Naive thymus-derived CD4-positive, alpha-beta T cell (primary cell): ENCODE results near the gene MAP3K9. TPM values are rescaled to one million over a fixed set of nuclear protein-coding genes. Genes with fewer than 3 reads are reported as not detected.

Source experiments
- ATAC-seq: fragments of 150-1000 bp; cut with Tn5 transposase; 2 replicates; pipeline ENCODE4 v1.10.0; 2021; ENCODE audit warnings: mild to moderate bottlenecking, moderate library complexity
- CTCF ChIA-PET: fragments of 350-600 bp; sonication (Branson Sonifier 250); formaldehyde crosslinking; loops from one replicate; lab custom pipeline; 2021; ENCODE audit warnings: antibody characterized with exemption; lab: Charles Lee
- POLR2A ChIA-PET: fragments of 350-600 bp; sonication (Branson Sonifier 250); formaldehyde crosslinking; loops from one replicate; lab custom pipeline; 2021; ENCODE audit warnings: antibody characterized with exemption, inconsistent platforms; lab: Charles Lee
- DNase-seq, 9 donors: peaks; one replicate each; pipeline versions ENCODE4 v3.0.0 to v3.0.0-alpha.2; 2020 to 2022; ENCODE audit warnings: mixed read lengths in 1 of 9
- H3K27ac ChIP-seq: one replicate; pipeline ENCODE4 v1.7.0; 2013; ENCODE audit warnings: mild to moderate bottlenecking, low read depth, low read length, moderate library complexity
- H3K27me3 ChIP-seq, 2 donors: one replicate each; pipeline ENCODE4 v1.7.0; 2013; ENCODE audit warnings: low read length in 2 of 2, mild to moderate bottlenecking in 2 of 2, moderate library complexity in 2 of 2; ENCODE audit not compliant: control insufficient read depth in 2 of 2, insufficient read depth in 2 of 2
- H3K36me3 ChIP-seq, 3 experiments: 1 replicate in 2 of 3; 2 replicates in 1 of 3; pipeline ENCODE4 v1.7.0; 2013; ENCODE audit warnings: low read length in 3 of 3, mild to moderate bottlenecking in 3 of 3, moderate library complexity in 1 of 3; ENCODE audit not compliant: insufficient read depth in 3 of 3, control insufficient read depth in 2 of 3
- H3K4me1 ChIP-seq, 2 donors: one replicate each; pipeline ENCODE4 v1.7.0; 2013; ENCODE audit warnings: low read length in 2 of 2, mild to moderate bottlenecking in 2 of 2, moderate library complexity in 1 of 2; ENCODE audit not compliant: control insufficient read depth in 2 of 2, insufficient read depth in 2 of 2
- H3K4me3 ChIP-seq: 2 replicates; pipeline ENCODE4 v1.7.0; 2013; ENCODE audit warnings: mild to moderate bottlenecking, low read length
- H3K9me3 ChIP-seq, 3 experiments: 1 replicate in 2 of 3; 2 replicates in 1 of 3; pipeline ENCODE4 v1.7.0; 2013; ENCODE audit warnings: low read length in 3 of 3; ENCODE audit not compliant: control insufficient read depth in 2 of 3
- H3K27ac Mint-ChIP-seq, 9 donors: one replicate each; pipeline ENCODE4 v1.8.0; 2020 to 2022; ENCODE audit warnings: mixed read lengths in 9 of 9, mild to moderate bottlenecking in 8 of 9, moderate library complexity in 5 of 9, inconsistent platforms in 2 of 9
- H3K27me3 Mint-ChIP-seq, 5 donors: one replicate each; pipeline ENCODE4 v1.8.0; 2021 to 2022; ENCODE audit warnings: mixed read lengths in 5 of 5, mild to moderate bottlenecking in 1 of 5
- H3K36me3 Mint-ChIP-seq, 5 donors: one replicate each; pipeline ENCODE4 v1.8.0; 2020 to 2022; ENCODE audit warnings: mixed read lengths in 5 of 5, mild to moderate bottlenecking in 3 of 5, inconsistent platforms in 1 of 5
- H3K4me1 Mint-ChIP-seq, 7 donors: one replicate each; pipeline ENCODE4 v1.8.0; 2020 to 2022; ENCODE audit warnings: mixed read lengths in 7 of 7, mild to moderate bottlenecking in 3 of 7, inconsistent platforms in 1 of 7
- H3K4me3 Mint-ChIP-seq, 10 donors: one replicate each; pipeline ENCODE4 v1.8.0; 2020 to 2022; ENCODE audit warnings: mild to moderate bottlenecking in 10 of 10, mixed read lengths in 10 of 10, moderate library complexity in 6 of 10, inconsistent platforms in 2 of 10
- H3K9me3 Mint-ChIP-seq, 11 donors: one replicate each; pipeline ENCODE4 v1.8.0; 2020 to 2022; ENCODE audit warnings: mixed read lengths in 11 of 11, mild to moderate bottlenecking in 4 of 11, inconsistent platforms in 1 of 11, moderate library complexity in 1 of 11
- intact Hi-C, 2 donors: fragments of 100-400 bp; cut with micrococcal nuclease; formaldehyde crosslinking; loops; one replicate each; pipeline ENCODE4 v1.15.1; 2023
- polyA plus RNA-seq, 2 donors: library from polyadenylated mRNA; unstranded; fragments of 300-500 nt; fragmentation: Illumina TruSeq; gene quantifications; one replicate each; pipeline ENCODE4 v1.2.3, GENCODE V29; 2021
- total RNA-seq, 6 experiments: library from RNA in 5 of 6; stranded (reverse) in 5 of 6; gene quantifications; 1 replicate in 5 of 6; 2 replicates in 1 of 6; pipeline ENCODE4 v1.2.3 and lab custom pipeline; 2021 to 2026

The MAP3K9 gene
- total and polyA plus RNA-seq, 7 experiments from 2014 or later, result 0.73 to 7.8 (median 5.3) TPM

GRCh38 chr14:70847406-70848090 is 38.2 kb upstream of the MAP3K9 start:
- Mint-ChIP-seq H3K4me1 (peaks cover 0 to 6% (median 0%) of the 10 kb centered on the region in 7 donors), H3K9me3 (no peaks in the 10 kb centered on the region), H3K36me3 (no peaks in the 10 kb centered on the region), H3K27me3 (peaks cover 0 to 15% (median 0%) of the 10 kb centered on the region in 5 donors), H3K27ac (no peak overlapping the region), H3K4me3 (no peak overlapping the region)
- Histone ChIP-seq H3K36me3 (no peaks in the 10 kb centered on the region), H3K27me3 (no peaks in the 10 kb centered on the region), H3K9me3 (no peaks in the 10 kb centered on the region), H3K27ac (no peak overlapping the region), H3K4me3 (no peak overlapping the region), H3K4me1 (no peaks in the 10 kb centered on the region)
- ChIA-PET CTCF (no interaction called here), POLR2A (no interaction called here)
- DNase-seq, result no peak
- intact Hi-C loops, result no loop called here
- no peak for ATAC-seq

DNA sequence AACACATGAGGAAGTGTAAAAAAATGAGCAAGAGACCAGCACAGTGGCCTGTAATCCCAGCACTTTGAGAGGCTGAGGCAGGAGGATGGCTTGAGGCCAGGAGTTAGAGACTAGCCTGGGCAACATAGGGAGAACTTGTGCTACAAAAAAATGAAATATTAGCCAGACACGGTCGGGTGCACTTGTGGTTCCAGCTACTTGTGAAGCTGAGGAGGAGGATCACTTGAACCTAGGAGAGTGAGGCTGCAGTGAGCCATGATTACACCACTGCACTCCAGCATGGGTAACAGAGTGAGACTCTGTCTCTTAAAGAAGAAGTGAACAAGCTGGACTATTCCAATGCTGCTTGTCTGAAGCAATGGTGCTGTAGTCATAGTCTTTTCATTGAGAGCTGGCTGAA is 36.3 kb upstream of the MAP3K9 start:
- peaks cover 0 to 6% (median 0%) of the 10 kb centered on the region in 7 donors for H3K4me1 Mint-ChIP-seq
- no peak for DNase-seq
- no peak overlapping the region for H3K27ac ChIP-seq
- no peak overlapping the region for H3K4me3 Mint-ChIP-seq
- no peaks in the 10 kb centered on the region for H3K4me1 ChIP-seq
- ChIA-PET POLR2A (interaction anchor here (0.9 to 1.3 kb wide), 2 partner anchors 16 to 134 kb away, joined by 3 to 4 read pairs; no protein-coding TSS in a partner anchor), CTCF (no interaction called here)
- H3K27me3 Mint-ChIP-seq, result peaks cover 0 to 19% (median 0%) of the 10 kb centered on the region in 5 donors
- intact Hi-C loops, result no loop called here
- H3K36me3 ChIP-seq, result no peaks in the 10 kb centered on the region
- no peak overlapping the region for H3K4me3 ChIP-seq
- H3K9me3 ChIP-seq, result no peaks in the 10 kb centered on the region
- no peak overlapping the region for H3K27ac Mint-ChIP-seq
- H3K27me3 ChIP-seq, result no peaks in the 10 kb centered on the region
- H3K36me3 Mint-ChIP-seq, result no peaks in the 10 kb centered on the region
- H3K9me3 Mint-ChIP-seq, result no peaks in the 10 kb centered on the region
- ATAC-seq, result no peak

DNA sequence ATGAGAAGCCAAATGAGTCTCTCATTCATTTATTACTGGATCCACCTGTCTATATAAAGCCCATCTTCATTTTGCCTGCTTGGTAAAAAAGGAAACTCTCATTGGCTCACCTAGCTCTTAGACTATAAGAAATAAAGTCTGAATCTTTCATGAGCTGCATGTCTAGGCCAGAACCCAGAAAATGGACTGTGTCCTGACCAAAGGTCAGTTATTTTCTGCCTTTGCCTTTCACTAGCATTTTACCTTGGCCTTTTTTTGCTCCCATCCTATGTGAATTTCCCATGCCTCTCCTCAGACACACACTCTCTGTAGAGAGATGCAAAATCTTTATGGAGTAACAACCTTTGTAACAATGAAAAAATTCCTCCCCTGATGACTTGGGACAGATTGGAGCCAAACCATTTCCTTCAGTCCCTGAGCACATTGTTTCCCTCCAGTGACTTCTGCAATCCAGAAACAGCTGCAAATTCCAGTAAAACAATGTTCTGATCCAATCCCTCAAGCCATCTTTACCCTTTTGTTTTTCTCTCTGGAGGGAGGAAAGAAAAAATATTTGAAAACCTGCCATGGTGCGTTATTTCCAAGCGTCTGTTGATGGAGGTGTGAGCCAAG is 33.6 kb upstream of the MAP3K9 start:
- H3K4me3 ChIP-seq, result no peak overlapping the region
- Mint-ChIP-seq H3K4me1 (no peaks in the 10 kb centered on the region), H3K27me3 (peaks cover 0 to 17% (median 0%) of the 10 kb centered on the region in 5 donors), H3K4me3 (no peak overlapping the region), H3K9me3 (peaks cover 0 to 4% (median 0%) of the 10 kb centered on the region in 11 donors), H3K36me3 (no peaks in the 10 kb centered on the region), H3K27ac (no peak overlapping the region)
- H3K4me1 ChIP-seq, result no peaks in the 10 kb centered on the region
- DNase-seq, result no peak
- no peak for ATAC-seq
- no peaks in the 10 kb centered on the region for H3K36me3 ChIP-seq
- H3K27me3 ChIP-seq, result no peaks in the 10 kb centered on the region
- ChIA-PET POLR2A (no interaction called here), CTCF (no interaction called here)
- intact Hi-C loops, result no loop called here
- no peak overlapping the region for H3K27ac ChIP-seq
- H3K9me3 ChIP-seq, result no peaks in the 10 kb centered on the region

DNA sequence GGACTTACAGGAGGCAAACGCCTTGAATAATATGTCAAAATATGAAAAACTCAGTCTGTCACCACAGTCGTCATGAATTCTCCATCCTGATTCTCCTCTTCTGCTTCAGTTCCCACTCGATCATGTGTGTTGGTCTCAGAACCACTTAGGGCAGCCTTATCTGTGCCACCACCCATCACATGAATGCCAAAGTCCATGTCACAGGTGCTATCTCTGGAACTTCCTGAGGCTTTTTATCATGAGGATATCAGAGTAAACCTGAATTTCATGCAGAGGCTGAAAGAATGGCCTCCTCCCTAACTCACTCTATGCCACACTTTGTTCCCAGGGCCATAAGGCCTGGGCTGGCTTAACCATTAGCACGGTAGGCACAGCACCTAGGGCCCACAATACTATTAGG is 28.8 kb upstream of the MAP3K9 start:
- H3K4me3 ChIP-seq, result no peak overlapping the region
- no peaks in the 10 kb centered on the region for H3K27me3 ChIP-seq
- H3K4me3 Mint-ChIP-seq, result no peak overlapping the region
- DNase-seq (no peak), ATAC-seq (no peak)
- peaks cover 0 to 5% (median 3%) of the 10 kb centered on the region in 5 donors for H3K36me3 Mint-ChIP-seq
- H3K27ac Mint-ChIP-seq, result no peak overlapping the region
- H3K36me3 ChIP-seq, result no peaks in the 10 kb centered on the region
- peaks cover 0 to 8% (median 0%) of the 10 kb centered on the region in 5 donors for H3K27me3 Mint-ChIP-seq
- intact Hi-C loops, result no loop called here
- H3K9me3 Mint-ChIP-seq, result peaks cover 5 to 16% (median 11%) of the 10 kb centered on the region in 11 donors
- ChIA-PET CTCF (no interaction called here), POLR2A (no interaction called here)
- H3K27ac ChIP-seq, result no peak overlapping the region
- no peaks in the 10 kb centered on the region for H3K4me1 Mint-ChIP-seq
- peaks cover 0 to 10% (median 0%) of the 10 kb centered on the region in 3 experiments for H3K9me3 ChIP-seq
- H3K4me1 ChIP-seq, result no peaks in the 10 kb centered on the region

- Mint-ChIP-seq H3K4me1 (no peaks in the 10 kb centered on the region), H3K4me3 (no peak overlapping the region), H3K36me3 (peaks cover 0 to 5% (median 3%) of the 10 kb centered on the region in 5 donors), H3K27me3 (peaks cover 0 to 2% (median 0%) of the 10 kb centered on the region in 5 donors), H3K9me3 (peaks cover 5 to 16% (median 11%) of the 10 kb centered on the region in 11 donors), H3K27ac (no peak overlapping the region)
- H3K4me1 ChIP-seq, result no peaks in the 10 kb centered on the region
- DNase-seq (no peak), ATAC-seq (no peak)
- ChIA-PET CTCF (interaction anchor here (0.6 kb wide), 1 partner anchor 35 kb away, joined by 3 read pairs; no protein-coding TSS in a partner anchor), POLR2A (no interaction called here)
- no peaks in the 10 kb centered on the region for H3K36me3 ChIP-seq
- H3K9me3 ChIP-seq, result peaks cover 0 to 10% (median 0%) of the 10 kb centered on the region in 3 experiments
- intact Hi-C loops, result no loop called here
- H3K27me3 ChIP-seq, result no peaks in the 10 kb centered on the region
- no peak overlapping the region for H3K27ac ChIP-seq
- no peak overlapping the region for H3K4me3 ChIP-seq
These were observed 27.6 kb upstream of the MAP3K9 start for GRCh38 chr14:70836946-70837345.

- ChIA-PET CTCF (no interaction called here), POLR2A (no interaction called here)
- Histone ChIP-seq H3K36me3 (no peaks in the 10 kb centered on the region), H3K9me3 (peaks cover 0 to 10% (median 0%) of the 10 kb centered on the region in 3 experiments), H3K27ac (no peak overlapping the region), H3K4me3 (no peak overlapping the region), H3K27me3 (no peaks in the 10 kb centered on the region), H3K4me1 (no peaks in the 10 kb centered on the region)
- Mint-ChIP-seq H3K27ac (no peak overlapping the region), H3K27me3 (peaks cover 0 to 3% (median 0%) of the 10 kb centered on the region in 5 donors), H3K4me3 (no peak overlapping the region), H3K36me3 (peaks cover 0 to 5% (median 3%) of the 10 kb centered on the region in 5 donors), H3K4me1 (peaks cover 0 to 8% (median 0%) of the 10 kb centered on the region in 7 donors), H3K9me3 (peaks cover 3 to 16% (median 9%) of the 10 kb centered on the region in 11 donors)
- no peak for ATAC-seq
- DNase-seq, result no peak
- intact Hi-C loops, result no loop called here
These were observed 24.6 kb upstream of the MAP3K9 start for GRCh38 chr14:70833884-70834283.
